K562 treated with DMSO at 1 percent for 4 hours (cell line): ENCODE results near the gene ENOPH1. TPM values are rescaled to one million over a fixed set of nuclear protein-coding genes. Genes with fewer than 3 reads are reported as not detected.

Experiments
- total RNA-seq: library from RNA; unstranded; fragments of 300-600 nt; gene quantifications from 2 replicates; pipeline ENCODE4 v1.2.3, GENCODE V29; 2022; ENCODE audit not compliant: insufficient read depth

ENOPH1 gene
- 25.1 and 32.2 TPM in 2 replicates for total RNA-seq

DNA sequence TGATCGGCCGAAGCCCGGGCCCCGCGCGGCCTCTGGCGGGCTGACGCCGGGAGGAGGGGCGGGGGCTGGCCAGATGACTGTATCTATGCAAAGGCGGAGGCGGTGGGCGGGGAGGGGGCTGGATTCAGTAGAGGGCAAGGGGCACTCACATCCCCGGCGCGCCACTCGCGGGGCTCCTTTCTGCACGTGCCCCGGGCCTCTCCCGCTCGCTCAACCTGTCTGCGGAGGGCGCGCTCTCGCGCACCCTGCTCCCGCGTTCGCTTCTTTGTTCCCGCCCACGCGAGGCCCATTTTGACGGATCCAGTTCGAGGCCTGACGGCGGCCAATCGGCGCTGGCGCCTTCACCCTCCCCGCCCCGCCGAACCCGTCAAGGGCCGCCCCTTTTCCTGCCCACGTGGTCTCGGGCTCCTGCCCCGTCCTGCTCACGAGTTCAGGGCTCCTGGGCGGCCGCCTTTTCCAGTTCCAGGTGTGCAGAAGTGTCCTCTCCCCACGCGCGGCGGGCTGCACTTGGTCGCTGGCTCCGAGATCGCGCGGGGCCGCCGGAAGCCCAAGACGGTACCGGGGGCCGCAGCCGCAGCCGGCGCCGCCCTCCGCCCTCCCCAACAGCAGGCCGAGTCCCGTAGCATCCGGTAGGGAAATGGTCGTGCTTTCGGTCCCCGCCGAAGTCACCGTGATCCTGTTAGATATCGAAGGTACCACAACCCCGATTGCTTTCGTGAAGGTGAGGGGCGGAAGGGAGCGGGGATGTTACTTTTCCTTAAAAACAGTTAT, at the start of gene ENOPH1, which contains the start of gene HNRNPDL:
Gene ENOPH1 (plus strand): TSS at position 398 of the 771 bp plus-strand sequence. CDS start 240 bp downstream, at position 638.
Gene HNRNPDL (minus strand): TSS at position 270 of the 771 bp plus-strand sequence. CDS start 772 bp downstream, outside the sequence.

Other genes starting within 250 kb of the ENOPH1 start
- 87.3 and 101 TPM in 2 replicates for gene HNRNPD, start 56.6 kb upstream of the ENOPH1 start, total RNA-seq
- 43.3 and 58.1 TPM in 2 replicates for gene HNRNPDL, start 128 bp upstream of the ENOPH1 start, total RNA-seq
- gene TMEM150C, start 131.4 kb downstream of the ENOPH1 start, total RNA-seq, result not detected in 2 replicates